Right lobe of liver (tissue), 6 donors: ENCODE measurements around the gene NTN4. TPM values are rescaled to one million over a fixed set of nuclear protein-coding genes. Genes with fewer than 3 reads are reported as not detected.

Experiments used
- ATAC-seq, 4 donors: fragments of 200-7000 bp; cut with Tn5 transposase; one replicate each; pipeline ENCODE4 v1.9.1; 2020; ENCODE audit warnings: mild to moderate bottlenecking in 4 of 4, moderate library complexity in 4 of 4
- DNase-seq, 3 donors: peaks; one replicate each; pipeline ENCODE4 v3.0.0-alpha.2; 2020
- H3K27ac ChIP-seq, 3 donors: fragments of 200-600 bp; one replicate each; pipeline ENCODE4 v1.8.0; 2022
- H3K27me3 ChIP-seq, 2 donors: fragments of 200-600 bp; one replicate each; pipeline ENCODE4 v1.8.0; 2022
- H3K36me3 ChIP-seq, 4 donors: fragments of 200-600 bp; sonication (generic) in 1 of 4; one replicate each; pipeline versions ENCODE4 v1.5.1 to v1.8.0; 2017 to 2022; ENCODE audit warnings: control low read depth in 1 of 4
- H3K4me1 ChIP-seq, 4 donors: fragments of 200-600 bp; sonication (generic) in 1 of 4; one replicate each; pipeline versions ENCODE4 v1.5.1 to v1.8.0; 2017 to 2022; ENCODE audit warnings: control low read depth in 1 of 4
- H3K4me3 ChIP-seq, 3 donors: fragments of 200-600 bp; one replicate each; pipeline ENCODE4 v1.8.0; 2022
- H3K9me3 ChIP-seq, 4 donors: fragments of 200-600 bp; sonication (generic) in 1 of 4; one replicate each; pipeline versions ENCODE4 v1.5.1 to v1.8.0; 2017 to 2022; ENCODE audit warnings: control low read depth in 1 of 4
- CTCF ChIP-seq, 4 donors: fragments of 200-600 bp in 3 of 4; fragments of 450-650 bp in 1 of 4; IDR thresholded peaks; one replicate each; pipeline versions ENCODE4 v1.5.1 to v1.8.0; 2016 to 2022; ENCODE audit warnings: antibody characterized with exemption in 4 of 4, mild to moderate bottlenecking in 2 of 4
- POLR2A ChIP-seq: fragments of 450-650 bp; IDR thresholded peaks from one replicate; pipeline ENCODE4 v1.6.1; 2017; ENCODE audit warnings: antibody characterized with exemption, mild to moderate bottlenecking
- WGBS: methylation state at CpG from one replicate; pipeline ENCODE4 v1.1.6; 2018; ENCODE audit warnings: low coverage, low lambda C conversion rate; ENCODE audit not compliant: insufficient coverage; ENCODE audit errors: missing lambda C conversion rate; 5-methylcytosine and 5-hydroxymethylcytosine counted together
- intact Hi-C, 2 donors: fragments of 100-400 bp; cut with DNase I; formaldehyde crosslinking; loops; one replicate each; pipeline versions ENCODE4 v1.11.2 to v1.14.1; 2022
- total RNA-seq, 6 experiments: library from RNA; depleted of rRNA in 2 of 6; stranded (reverse); fragments of >200 nt in 2 of 6; fragmentation: NEBNext Ultra II Directional in 3 of 6; extraction: Animal tissue kit (Norgen Biotek cat#: 25700) in 3 of 6; gene quantifications; one replicate each; pipeline versions ENCODE4 v1.1.0 to v1.2.4, GENCODE V29; 2016 to 2023
- donor health status: DM: no; HTN: yes; CAD: no.
- donor health status: DM: no; HTN: no; CAD: no.
- donor health status: DM: no; HTN: no; CAD: no.
- donor health status: DM: no; HTN: yes; CAD: no.
- donor health status: DM: no; HTN: yes; CAD: no.

The NTN4 gene
- total RNA-seq, 6 experiments from 2014 or later: 14.7 to 28.7 (median 18.9) TPM

- no peak for ATAC-seq
- Histone ChIP-seq H3K27ac (no peak overlapping the region), H3K27me3 (no peaks in the 10 kb centered on the region), H3K36me3 (no peaks in the 10 kb centered on the region), H3K9me3 (no peaks in the 10 kb centered on the region), H3K4me1 (no peaks in the 10 kb centered on the region), H3K4me3 (no peak overlapping the region)
- WGBS: 97% methylated on average over 3 of the region's 4 CpGs
- TF ChIP-seq POLR2A (no peak), CTCF (IDR thresholded peaks at IDR 0.05) (no peak)
- intact Hi-C loops: no loop called here
- DNase-seq: no peak
These were observed 16.1 kb downstream of the NTN4 start for GRCh38 chr12:95774311-95775045.

- DNase-seq (no peak), ATAC-seq (no peak)
- no peak overlapping the region for H3K4me3 ChIP-seq
- WGBS: 84% methylated on average over 3 of the region's 6 CpGs
- intact Hi-C loops: no loop called here
- no peaks in the 10 kb centered on the region for H3K27me3 ChIP-seq
- H3K36me3 ChIP-seq: no peaks in the 10 kb centered on the region
- no peaks in the 10 kb centered on the region for H3K4me1 ChIP-seq
- no peak for TF ChIP-seq POLR2A
- no peak for TF ChIP-seq CTCF (IDR thresholded peaks at IDR 0.05)
- H3K27ac ChIP-seq: no peak overlapping the region
- H3K9me3 ChIP-seq: no peaks in the 10 kb centered on the region
These were observed 17.2 kb downstream of the NTN4 start for GRCh38 chr12:95773320-95773719.

- TF ChIP-seq CTCF (IDR thresholded peaks at IDR 0.05): no peak
- no peak for TF ChIP-seq POLR2A
- H3K4me1 ChIP-seq: peaks cover 0 to 4% (median 0%) of the 10 kb centered on the region in 4 donors
- DNase-seq (no peak), ATAC-seq (no peak)
- H3K4me3 ChIP-seq: no peak overlapping the region
- intact Hi-C loops: no loop called here
- H3K27ac ChIP-seq: no peak overlapping the region
- H3K9me3 ChIP-seq: no peaks in the 10 kb centered on the region
- WGBS: 61% methylated on average over 5 of the region's 6 CpGs
- H3K36me3 ChIP-seq: no peaks in the 10 kb centered on the region
- no peaks in the 10 kb centered on the region for H3K27me3 ChIP-seq
These were observed 22.9 kb downstream of the NTN4 start for GRCh38 chr12:95767703-95768102.

- intact Hi-C loops: no loop called here
- no peak overlapping the region for H3K4me3 ChIP-seq
- no peak overlapping the region for H3K27ac ChIP-seq
- H3K9me3 ChIP-seq: no peaks in the 10 kb centered on the region
- TF ChIP-seq POLR2A (no peak), CTCF (IDR thresholded peaks at IDR 0.05) (no peak)
- ATAC-seq (no peak), DNase-seq (no peak)
- H3K36me3 ChIP-seq: no peaks in the 10 kb centered on the region
- WGBS: 69% methylated on average over 7 of the region's 7 CpGs
- H3K27me3 ChIP-seq: no peaks in the 10 kb centered on the region
- peaks cover 0 to 12% (median 0%) of the 10 kb centered on the region in 4 donors for H3K4me1 ChIP-seq
These were observed 24.1 kb downstream of the NTN4 start for GRCh38 chr12:95766356-95767019.
